ENCODE results near the gene CCDC186.

The CCDC186 gene

DNA sequence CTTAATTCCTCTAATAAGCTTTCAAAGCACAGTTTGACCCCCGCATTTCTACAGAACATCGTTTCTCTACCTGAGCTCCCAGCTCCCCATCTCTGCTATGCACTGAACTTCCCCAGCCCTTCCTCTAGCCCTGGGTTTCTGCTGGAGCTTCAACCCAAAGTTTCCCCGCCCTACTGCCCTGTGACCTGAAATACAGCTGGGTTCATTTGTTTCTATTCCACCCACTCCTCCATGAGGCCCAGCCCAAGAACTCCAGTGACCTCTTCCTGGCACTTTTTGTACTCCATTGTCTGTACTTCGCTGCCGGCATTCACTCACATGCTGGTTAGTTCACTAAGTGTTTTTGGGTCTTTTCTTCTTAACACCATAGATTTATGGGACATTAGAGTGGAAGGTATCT, 94.6 kb downstream of the CCDC186 start:
- no peak for DNase-seq (ENCODE audit: low read depth, low spot score)
- H3K4me3 ChIP-seq (ENCODE audit: low read length): no peak overlapping the region

DNA sequence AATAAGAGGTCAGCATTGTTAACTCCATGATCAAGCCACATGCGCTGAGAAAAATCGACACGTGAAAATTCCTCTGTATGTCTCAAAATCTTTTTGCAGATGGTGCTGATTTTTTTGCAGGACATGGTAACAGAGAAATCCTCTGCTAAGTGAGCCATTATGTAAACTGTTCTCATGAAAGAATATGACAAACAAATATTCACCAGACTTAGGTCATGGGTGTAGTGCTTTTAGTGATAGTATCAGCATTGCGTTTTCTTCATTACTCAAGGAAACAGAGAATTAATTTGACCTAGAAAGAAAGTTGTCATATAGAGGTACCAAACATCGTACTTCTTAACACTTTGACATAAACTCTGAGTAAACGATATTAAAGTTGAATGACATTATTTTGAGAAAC, 95.7 kb downstream of the CCDC186 start:
- DNase-seq (ENCODE audit: low read depth, low spot score): no peak

DNA sequence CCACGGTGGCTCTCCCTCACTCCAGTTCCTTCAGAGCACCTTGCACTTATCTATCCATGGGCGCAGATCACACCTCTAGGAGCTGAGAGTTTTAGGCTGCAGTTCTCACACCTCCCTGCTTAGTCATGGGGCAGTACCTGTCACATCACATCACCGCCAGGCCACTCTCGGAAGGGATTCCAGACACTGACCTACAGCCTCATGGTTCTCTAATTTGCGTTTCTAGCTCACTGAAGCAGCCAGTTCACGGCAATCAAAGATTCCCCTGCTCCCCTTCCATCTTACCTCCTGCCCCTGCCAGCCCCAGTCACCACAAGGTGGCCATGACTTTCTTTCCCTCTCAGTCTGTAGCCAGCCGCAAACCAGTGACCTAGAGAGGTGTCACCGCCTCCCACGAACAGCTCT, 96.2 kb downstream of the CCDC186 start:
- DNase-seq (ENCODE audit: low read depth, low spot score): no peak

More for the DNA sequence above, 95.7 kb downstream of the CCDC186 start:
- H3K4me3 ChIP-seq (ENCODE audit: low read length): no peak overlapping the region

DNA sequence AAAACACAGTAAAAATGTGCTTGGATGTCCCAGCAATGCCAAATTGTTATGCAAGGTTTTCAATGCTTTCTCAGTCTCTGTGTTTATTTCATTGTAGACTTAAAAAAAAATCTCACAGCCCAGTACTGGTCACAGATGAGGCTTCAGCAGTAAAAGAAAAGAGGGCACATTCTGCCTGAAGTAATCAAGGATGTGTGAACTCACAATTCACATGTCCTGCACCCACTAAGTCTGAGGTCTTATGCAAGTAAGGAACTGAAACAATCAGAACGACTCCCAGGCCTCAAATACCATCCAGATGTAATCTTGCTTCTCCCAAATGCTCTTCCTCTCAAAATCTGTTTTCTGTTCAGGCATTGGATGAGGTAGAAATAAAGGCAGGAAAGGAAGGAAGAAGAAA, 96.7 kb downstream of the CCDC186 start:
- H3K4me3 ChIP-seq (ENCODE audit: low read length): no peak overlapping the region
- DNase-seq (ENCODE audit: low read depth, low spot score): no peak

More for the DNA sequence above, 96.2 kb downstream of the CCDC186 start:
- H3K4me3 ChIP-seq (ENCODE audit: low read length): no peak overlapping the region

DNA sequence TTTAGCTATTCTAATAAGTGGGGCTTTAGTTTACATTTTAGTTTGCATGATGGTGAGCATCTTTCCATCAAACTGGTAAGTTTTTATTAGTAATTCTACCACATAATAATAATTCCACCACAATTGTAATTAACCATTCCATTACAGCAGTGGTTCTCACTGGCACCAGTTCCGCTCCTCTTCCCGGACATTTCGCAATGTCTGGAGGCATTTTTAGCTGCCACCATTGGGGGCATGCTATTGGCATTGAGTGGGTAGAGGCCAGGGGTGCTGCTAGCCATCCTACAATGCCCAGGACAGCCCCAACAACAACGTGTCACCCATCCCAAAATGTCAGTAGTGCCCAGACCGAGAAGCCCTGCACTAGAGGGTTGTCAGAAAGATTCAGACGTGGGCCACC, 98.9 kb downstream of the CCDC186 start:
- no peak for DNase-seq (ENCODE audit: low read depth, low spot score)

DNA sequence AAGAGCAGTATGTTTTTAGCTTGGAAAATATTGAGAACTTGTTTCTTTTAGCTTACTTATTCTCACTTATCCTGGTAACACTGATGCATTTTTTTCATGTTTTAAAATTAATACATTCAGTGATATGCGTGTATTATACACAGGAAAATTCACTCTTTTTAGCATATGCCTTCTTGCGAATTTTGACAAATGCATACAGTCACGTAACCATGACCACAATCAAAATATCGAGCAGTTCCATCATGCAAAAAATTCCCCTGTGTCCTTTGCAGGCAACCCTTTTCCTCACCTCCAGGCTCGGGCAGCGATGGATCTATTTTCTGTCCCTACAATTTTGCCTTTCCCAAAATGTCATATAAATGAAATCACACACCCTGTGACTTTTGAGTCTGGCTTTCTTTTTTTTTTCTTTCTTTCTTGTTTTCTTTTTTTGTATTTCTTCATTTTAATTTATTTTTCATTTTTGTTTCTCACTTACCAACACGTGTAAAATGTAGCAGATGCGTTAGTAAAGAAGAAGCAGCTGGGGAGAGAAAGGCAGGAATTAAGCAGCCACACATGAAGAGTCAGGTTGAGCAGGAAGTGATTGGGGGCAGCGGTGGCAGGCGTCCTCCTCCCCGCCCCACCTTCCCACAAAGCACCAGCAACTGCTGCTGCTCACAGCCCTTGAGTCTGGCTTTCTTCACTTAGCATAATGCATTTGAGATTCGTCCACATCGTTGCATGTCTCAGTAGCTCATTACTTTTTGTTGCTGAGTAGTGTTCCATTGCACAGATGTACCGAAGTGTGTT, 100.4 kb downstream of the CCDC186 start:
- H3K4me3 ChIP-seq (ENCODE audit: low read length): peak overlapping the region; percentile 42
- DNase-seq (ENCODE audit: low read depth, low spot score): peak; percentile 91

More for the DNA sequence above, 98.9 kb downstream of the CCDC186 start:
- H3K4me3 ChIP-seq (ENCODE audit: low read length): no peak overlapping the region

DNA sequence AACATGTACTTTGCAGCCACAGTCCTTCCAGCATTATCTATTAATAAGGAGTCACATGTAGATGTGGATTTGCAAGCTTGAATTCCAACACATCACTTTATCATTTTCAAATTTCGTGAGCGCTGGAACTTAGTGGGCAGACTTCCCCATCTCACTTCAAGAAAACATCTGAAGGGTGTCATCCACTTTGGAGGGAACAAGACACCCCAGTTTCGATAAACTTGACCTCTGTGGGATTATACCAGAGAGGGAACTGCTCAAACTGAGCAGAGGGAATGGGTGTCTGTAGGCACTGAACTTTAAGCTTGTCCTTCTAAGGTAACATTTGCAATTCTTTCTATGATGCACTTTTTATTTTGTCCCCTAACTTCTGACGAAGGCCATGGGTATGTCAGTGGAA, 102.8 kb downstream of the CCDC186 start:
- DNase-seq (ENCODE audit: low read depth, low spot score): no peak
- H3K4me3 ChIP-seq (ENCODE audit: low read length): no peak overlapping the region

Measured in Jurkat, Clone E6-1 (cell line).